NCI-H460 (cell line): Measurements from ENCODE around the gene ZNHIT1. TPM values are rescaled to one million over a fixed set of nuclear protein-coding genes. Genes with fewer than 3 reads are reported as not detected.
"Not testable (repeated sequence)": the region's sequence is repeated elsewhere in the genome, so short reads cannot be mapped to it uniquely, and the experiment has no call there.

Experiments
- DNase-seq: peaks from one replicate; pipeline ENCODE4 v3.0.0-alpha.2; 2016; ENCODE audit warnings: low read depth; ENCODE audit errors: extremely low read depth
- total RNA-seq: library from RNA; depleted of rRNA; stranded (reverse); fragments of >200 nt; shearing (Covaris generic); gene quantifications from 2 replicates; pipeline ENCODE4 v1.2.3, GENCODE V29; 2014

ZNHIT1 gene
- total RNA-seq, 1 experiment from 2014 or later = 66.9 TPM

- DNase-seq = no peak
Observed at GRCh38 chr7:101186194-101186593, 31.8 kb upstream of the ZNHIT1 start.

GRCh38 chr7:101186844-101187428 is 31.0 kb upstream of the ZNHIT1 start:
- DNase-seq = no peak

DNA sequence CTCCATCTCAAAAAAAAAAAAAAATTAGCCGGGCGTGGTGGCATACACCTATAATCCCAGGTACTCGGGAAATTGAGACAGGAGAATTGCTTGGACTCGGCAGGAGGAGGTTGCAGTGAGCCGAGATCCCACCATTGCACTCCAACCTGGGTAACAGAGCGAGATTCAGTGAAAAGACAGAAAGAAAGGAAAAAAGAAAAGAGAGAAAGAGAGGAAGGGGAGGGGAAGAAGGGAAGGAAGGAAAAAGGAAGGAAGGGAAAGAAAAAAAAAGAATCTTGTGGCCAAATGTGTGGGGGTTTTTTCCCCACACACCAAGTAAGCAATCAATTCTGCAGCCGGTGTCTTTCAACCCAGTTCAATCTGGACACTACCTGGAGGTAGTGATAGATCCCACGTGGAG is 28.9 kb upstream of the ZNHIT1 start:
- no peak for DNase-seq

- DNase-seq = no peak
Observed at GRCh38 chr7:101195884-101196283, 22.1 kb upstream of the ZNHIT1 start.

GRCh38 chr7:101197991-101198390 is 20.0 kb upstream of the ZNHIT1 start:
- no peak for DNase-seq

DNA sequence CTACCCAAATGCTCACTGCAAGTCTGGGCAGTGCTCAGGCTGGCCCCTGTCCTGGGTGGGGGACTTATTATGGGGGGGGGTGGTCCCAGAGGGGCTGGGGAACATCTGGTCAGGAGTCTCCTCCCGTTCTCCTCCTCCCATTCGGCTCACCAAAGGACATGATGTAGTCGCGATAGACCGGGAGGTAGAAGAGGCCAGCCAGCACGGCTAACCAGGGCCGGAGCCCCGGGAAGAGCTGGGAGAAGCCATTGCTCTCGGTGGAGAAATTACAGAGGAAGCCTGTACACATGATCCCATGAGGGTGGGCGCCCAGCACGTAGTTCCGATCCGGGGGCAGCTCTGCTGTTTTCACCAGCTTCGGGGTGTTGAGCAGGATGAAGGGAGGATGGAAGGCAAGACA is 19.5 kb upstream of the ZNHIT1 start:
- no peak for DNase-seq

DNA sequence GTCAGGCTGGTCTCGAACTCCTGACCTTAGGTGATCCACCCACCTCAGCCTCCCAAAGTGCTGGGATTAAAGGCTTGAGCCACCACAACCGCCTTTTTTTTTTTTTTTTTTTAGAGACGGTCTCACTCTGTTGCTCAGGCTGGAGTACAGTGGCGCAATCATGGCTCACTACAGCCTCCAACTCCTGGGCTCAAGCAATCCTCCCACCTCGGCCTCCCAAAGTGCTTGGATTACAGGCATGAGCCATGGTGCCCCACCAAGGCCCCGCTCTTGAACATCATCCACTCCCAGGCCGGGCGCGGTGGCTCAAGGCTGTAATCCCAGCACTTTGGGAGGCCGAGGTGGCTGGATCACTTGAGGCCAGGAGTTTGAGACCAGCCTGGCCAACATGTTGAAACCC is 18.4 kb upstream of the ZNHIT1 start:
- not testable (repeated sequence) for DNase-seq

DNA sequence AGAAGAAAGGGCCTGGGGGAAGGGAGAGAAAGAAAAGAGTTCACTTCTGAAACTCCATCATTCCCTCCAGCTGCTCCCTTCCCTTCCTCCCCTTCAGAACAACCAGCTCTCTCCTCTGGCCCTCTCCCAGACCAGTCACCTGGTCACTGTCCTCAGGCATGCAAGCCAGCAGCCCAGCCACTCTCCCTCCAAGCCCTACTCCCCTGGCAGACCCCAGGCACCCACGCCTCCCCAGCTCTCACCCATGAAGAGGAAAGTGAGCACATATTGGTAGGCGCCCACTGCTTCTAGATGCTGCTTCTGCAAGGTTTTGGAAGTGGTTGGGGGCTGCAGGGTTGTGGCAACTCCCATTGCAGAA is 17.5 kb upstream of the ZNHIT1 start:
- no peak for DNase-seq

DNA sequence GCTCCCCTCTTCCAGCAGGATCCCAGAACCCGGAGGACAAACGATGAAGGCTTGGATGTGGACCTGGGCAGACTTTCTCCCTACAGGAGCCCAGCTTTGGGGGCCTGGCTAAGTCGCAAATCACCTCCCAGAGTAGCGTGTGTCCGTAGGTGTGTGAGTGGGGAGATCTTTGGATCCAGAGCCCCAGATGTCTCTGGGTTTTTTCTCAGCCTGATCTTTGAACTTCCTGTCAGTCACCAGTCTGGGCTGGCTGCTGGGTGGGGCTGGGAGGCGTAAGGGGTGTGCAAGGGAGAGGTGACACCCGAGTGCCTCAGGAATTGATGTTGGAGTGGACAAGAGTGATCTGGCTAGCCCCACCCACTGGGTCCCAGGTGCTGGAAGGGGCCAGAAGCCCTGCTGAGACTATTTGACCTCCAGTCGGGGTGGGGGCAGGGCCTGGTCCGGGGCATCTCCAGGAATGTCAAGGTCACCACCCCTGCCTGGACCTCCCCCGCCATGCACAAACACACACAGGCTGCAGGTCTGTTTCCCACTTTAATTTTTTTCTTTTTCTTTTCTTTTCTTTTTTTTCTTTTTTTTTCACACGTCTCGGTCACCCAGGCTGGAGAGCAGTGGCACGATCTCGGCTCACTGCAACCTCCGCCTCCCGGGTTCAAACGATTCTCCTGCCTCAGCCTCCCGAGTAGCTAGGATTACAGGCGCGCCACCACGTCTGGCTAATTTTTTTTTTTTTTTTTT is 16.9 kb upstream of the ZNHIT1 start, which contains the start of gene MOGAT3:
TSS of gene MOGAT3 (minus strand) at position 175 of the 738 bp plus-strand sequence. CDS start 182 bp downstream, outside the sequence.
- DNase-seq = no peak

DNA sequence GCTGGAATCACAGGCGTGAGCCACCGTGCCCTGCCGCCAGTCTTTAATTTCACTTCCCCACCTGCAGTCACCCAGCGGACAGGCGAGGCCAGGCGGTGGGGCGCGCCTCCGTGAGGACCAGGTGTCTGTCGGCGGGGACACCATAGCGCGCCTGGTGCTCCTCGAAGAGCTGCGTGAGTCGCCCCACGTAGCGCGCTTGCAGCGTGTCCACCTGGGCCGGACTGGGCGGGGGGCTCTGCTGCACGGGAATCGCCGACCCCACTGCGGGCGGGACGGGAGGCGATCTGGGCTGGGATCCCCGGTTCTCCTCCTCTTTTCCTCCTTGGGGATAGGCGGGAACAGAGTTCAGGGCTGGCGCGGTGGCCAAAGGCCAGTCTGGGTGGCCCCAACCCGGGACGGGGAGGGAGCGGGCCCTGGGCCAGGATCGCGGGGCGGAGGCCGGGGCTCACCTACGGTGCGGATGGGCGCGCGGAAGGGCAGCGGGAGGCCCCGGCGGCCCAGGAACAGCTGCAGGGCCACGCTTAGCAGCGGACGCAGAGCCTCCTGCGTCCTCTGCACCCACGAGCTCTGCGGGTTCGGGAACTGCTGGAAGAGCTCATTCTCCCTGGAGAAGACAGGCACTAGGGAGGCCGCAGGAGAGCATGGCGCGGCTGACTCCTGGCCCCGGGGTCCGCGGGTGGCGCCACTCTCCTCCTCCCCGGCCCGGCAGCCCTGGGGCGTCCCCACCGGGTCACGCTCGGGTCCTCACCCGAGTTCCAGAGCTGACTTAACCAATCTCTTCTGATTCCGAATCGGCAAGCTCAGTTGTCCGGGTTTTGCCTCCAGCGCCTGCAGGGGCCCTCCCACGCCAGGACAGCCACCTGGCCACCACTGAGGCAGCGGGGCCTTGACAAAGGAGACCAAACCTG is 16.0 kb upstream of the ZNHIT1 start:
- DNase-seq = no peak

GRCh38 chr7:101202603-101202918 is 15.4 kb upstream of the ZNHIT1 start:
- no peak for DNase-seq

GRCh38 chr7:101203740-101204738 is 13.9 kb upstream of the ZNHIT1 start:
- not testable (repeated sequence) for DNase-seq

- DNase-seq = no peak
Observed at GRCh38 chr7:101205901-101206664, 11.9 kb upstream of the ZNHIT1 start.

DNA sequence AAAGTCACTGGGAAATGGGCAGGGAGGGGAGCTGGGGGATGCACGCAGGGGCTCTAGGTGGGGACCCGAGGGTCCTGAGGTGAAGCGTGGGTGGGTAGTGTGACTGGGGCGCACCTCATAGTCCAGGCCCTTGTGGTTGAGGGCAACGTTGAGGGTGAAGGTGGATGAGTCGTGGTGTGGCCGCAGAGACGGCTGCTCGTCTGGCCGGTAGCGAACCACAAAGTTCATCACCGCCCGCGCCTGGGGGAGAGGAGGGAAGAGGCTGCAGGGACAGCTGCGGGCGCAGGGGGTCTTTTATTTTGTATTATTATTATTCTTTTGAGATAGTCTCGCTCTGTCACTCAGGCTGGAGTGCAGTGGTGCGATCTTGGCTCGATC is 11.3 kb upstream of the ZNHIT1 start:
- DNase-seq = no peak

GRCh38 chr7:101207459-101207858 is 10.5 kb upstream of the ZNHIT1 start:
- DNase-seq = no peak

- no peak for DNase-seq
Observed at GRCh38 chr7:101208794-101209193, 9.2 kb upstream of the ZNHIT1 start.

GRCh38 chr7:101210143-101210542 is 7.8 kb upstream of the ZNHIT1 start:
- DNase-seq = no peak

GRCh38 chr7:101211501-101211900 is 6.5 kb upstream of the ZNHIT1 start:
- no peak for DNase-seq

DNA sequence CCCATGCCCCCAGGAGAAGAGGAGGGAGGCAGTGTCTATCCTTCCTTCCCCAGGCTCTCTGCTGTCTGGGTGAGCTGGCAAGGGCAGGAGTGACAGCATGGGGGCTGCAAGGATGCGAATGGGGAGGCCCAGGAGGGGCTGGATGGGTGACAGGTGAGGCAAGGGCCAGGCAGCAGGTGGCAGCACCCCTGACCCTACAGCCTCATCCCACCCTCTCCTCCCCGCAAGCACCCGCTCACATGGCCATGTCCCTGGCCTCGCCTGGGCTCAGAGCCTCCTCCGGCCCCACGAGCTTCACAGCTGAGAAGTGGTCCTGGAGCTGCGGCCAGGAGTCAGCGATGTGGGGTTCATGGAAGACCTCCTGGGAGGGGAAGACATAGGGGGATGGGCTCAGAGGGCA is 6.0 kb upstream of the ZNHIT1 start:
- DNase-seq = no peak
